Measurements from ENCODE around the gene KCNK2.
"Not testable (repeated sequence)": the region's sequence is repeated elsewhere in the genome, so short reads cannot be mapped to it uniquely, and the experiment has no call there.

KCNK2 gene

DNA sequence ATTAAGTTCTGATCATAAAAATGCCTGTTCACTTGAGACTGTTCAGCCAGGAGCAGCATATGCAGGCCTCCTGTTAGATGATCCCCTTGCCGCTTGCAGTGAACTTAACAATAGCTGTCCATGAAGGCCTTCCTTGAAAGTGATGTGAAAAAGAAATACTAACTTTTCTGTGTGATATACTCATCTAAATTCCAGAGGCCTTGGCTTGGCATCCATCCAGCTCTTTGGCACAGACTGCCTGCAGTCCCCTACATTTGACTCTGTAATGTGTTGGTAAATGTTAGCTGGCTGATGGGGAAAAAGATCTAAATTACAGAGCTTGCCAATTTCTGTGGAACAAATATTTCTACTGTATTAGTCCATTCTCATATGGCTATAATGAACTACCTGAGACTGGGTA is 73.7 kb downstream of the KCNK2 start:
- no peak for DNase-seq (ENCODE audit: extremely low spot score)
- ChIA-PET CTCF (interaction anchor here (1.4 kb wide), 1 partner anchor 10 kb away, joined by 3 read pairs; no protein-coding TSS in a partner anchor), POLR2A (no interaction called here)
- TF ChIP-seq, protein P1, sequence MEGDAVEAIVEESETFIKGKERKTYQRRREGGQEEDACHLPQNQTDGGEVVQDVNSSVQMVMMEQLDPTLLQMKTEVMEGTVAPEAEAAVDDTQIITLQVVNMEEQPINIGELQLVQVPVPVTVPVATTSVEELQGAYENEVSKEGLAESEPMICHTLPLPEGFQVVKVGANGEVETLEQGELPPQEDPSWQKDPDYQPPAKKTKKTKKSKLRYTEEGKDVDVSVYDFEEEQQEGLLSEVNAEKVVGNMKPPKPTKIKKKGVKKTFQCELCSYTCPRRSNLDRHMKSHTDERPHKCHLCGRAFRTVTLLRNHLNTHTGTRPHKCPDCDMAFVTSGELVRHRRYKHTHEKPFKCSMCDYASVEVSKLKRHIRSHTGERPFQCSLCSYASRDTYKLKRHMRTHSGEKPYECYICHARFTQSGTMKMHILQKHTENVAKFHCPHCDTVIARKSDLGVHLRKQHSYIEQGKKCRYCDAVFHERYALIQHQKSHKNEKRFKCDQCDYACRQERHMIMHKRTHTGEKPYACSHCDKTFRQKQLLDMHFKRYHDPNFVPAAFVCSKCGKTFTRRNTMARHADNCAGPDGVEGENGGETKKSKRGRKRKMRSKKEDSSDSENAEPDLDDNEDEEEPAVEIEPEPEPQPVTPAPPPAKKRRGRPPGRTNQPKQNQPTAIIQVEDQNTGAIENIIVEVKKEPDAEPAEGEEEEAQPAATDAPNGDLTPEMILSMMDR (IDR thresholded peaks at IDR 0.05; ENCODE audit: control extremely low read depth, extremely low read depth, low read depth, missing control alignments): no peak

DNA sequence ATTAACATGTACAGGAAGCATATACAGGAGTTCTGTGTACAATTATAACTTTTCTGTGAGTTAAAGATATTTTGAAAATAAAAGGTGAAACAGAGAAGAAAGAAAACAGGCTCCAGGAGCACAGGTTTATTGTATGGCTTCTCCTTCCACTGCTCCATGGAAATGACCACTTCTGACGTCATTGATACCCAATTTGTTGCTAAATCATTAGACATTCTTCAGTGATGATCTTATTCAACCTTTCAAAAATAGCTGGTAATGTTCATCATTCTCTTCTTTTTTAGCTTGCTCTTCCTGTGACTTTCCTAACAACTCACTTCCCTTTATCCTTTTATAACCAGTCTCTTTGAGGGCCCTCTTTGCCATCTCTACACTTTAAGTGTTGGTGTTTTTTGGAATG is 77.8 kb downstream of the KCNK2 start:
- no peak for DNase-seq (ENCODE audit: extremely low spot score)
- ChIA-PET CTCF (interaction anchor here (0.8 kb wide), 1 partner anchor 17 kb away, joined by 3 read pairs; no protein-coding TSS in a partner anchor), POLR2A (no interaction called here)
- TF ChIP-seq, protein P1 (IDR thresholded peaks at IDR 0.05; ENCODE audit: control extremely low read depth, extremely low read depth, low read depth, missing control alignments): no peak

DNA sequence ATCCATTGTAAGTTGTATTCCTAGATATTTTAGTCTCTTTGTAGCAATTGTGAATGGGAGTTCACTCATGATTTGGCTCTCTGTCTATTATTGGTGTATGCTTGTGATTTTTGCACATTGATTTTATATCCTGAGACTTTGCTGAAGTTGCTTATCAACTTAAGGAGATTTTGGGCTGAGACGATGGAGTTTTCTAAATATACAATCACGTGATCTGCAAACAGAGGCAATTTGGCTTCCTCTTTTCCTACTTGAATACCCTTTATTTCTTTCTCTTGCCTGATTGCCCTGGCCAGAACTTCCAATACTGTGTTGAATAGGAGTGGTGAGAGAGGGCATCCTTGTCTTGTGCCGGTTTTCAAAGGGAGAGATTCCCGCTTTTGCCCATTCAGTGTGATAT is 80.6 kb downstream of the KCNK2 start:
- DNase-seq (ENCODE audit: extremely low spot score); CTCF ChIA-PET; POLR2A ChIA-PET: not testable (repeated sequence)

DNA sequence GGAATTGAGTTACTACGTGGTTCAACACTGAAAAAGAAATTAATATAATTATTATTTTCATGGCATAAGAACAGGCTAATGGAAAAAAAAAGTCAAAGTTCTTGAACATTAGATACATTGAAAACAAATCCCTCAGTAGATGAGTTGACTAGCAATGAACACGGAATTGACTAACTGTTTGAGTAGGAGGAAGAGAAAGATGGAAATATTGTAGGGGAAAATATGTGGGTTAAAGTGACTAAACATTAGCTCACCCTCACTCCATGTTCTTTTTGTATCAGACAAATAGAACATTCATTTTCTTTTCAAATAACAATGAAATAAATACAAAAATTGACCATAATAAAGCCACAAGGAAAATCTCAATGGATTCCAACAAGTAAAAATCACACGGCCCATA is 84.3 kb downstream of the KCNK2 start:
- POLR2A ChIA-PET: no interaction called here
- TF ChIP-seq, protein P1 (IDR thresholded peaks at IDR 0.05; ENCODE audit: control extremely low read depth, extremely low read depth, low read depth, missing control alignments): no peak
- CTCF ChIA-PET: no interaction called here
- no peak for DNase-seq (ENCODE audit: extremely low spot score)

DNA sequence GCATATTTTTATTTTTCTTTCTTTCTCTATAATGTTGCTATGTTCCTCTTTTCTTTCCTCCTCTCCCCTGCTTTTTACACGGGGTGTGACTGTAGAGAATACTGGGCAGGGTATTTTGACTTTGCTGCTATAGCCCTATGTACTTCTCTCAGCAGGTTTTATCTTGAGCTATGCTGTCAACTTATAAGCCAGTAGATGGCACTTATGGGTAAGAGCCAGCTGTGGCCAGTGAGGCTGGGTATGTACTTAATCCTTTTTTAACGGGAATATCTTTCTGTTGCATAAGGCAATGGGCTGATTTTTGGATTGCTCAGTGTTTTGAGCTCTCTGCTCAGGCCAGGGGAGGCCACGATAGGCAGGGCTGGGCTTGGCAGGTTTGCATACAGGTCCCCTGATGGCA is 99.0 kb downstream of the KCNK2 start:
- ChIA-PET CTCF (interaction anchor here (0.7 kb wide), 1 partner anchor 91 kb away, joined by 3 read pairs; no protein-coding TSS in a partner anchor), POLR2A (no interaction called here)
- TF ChIP-seq, protein P1 (IDR thresholded peaks at IDR 0.05; ENCODE audit: control extremely low read depth, extremely low read depth, low read depth, missing control alignments): no peak
- no peak for DNase-seq (ENCODE audit: extremely low spot score)

DNA sequence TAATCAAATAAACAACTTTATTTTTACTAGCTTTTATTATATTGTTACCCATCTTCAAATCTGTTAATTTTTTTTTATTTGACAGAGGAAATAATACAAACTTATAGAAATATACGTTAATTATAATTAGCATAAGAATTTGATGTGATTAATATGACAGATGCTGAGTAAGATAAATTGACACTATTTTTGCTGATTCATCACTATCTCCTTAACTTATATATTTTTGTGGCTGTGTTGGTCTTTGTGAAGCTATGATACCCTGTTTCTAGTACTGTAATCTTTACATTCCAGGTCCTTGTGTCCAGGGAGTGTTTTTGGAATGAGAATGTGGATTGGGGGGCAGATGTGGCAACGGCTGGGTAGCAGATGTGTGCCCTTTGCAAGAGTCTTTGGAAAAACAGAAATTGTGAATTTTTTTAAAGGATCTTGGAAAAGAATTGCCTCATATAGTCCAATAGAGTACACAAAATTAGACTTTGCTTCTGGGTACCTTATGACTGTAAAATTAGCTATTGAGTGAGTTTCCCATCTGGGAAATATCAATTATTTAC is 102.6 kb downstream of the KCNK2 start:
- TF ChIP-seq, protein P1 (IDR thresholded peaks at IDR 0.05; ENCODE audit: control extremely low read depth, extremely low read depth, low read depth, missing control alignments): no peak
- ChIA-PET CTCF (interaction anchor here (0.8 kb wide), 1 partner anchor 20 kb away, joined by 3 read pairs; no protein-coding TSS in a partner anchor), POLR2A (no interaction called here)
- DNase-seq (ENCODE audit: extremely low spot score): no peak

DNA sequence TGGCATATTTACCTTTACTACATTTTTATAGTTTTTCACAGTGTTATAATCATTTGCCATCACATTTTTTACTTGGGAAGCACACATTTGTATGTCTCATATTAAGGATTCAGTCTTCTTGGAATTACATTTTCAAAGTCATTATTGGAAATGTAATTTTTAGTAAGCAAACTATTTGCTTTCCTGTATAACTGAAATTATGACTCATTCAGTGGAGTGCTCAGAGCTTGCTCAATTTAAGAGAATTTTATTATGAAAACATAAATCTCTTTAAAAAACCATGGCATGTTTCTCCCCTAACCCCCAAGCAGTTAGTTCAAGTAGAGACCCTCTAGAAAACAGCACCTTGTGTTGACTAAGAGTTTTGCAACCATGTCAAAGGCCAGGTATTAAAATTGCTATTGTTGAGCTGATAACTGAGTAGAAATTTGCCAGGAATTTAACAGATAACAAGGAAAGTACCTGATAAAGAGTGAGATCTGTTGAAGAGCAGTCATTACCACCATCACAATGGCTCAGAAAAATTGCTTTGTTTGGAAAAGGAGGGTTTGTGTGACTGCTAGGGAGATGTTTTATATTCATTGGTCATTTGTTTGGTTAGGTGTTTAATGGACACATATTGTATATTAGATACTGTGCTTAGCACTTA is 105.9 kb downstream of the KCNK2 start:
- CTCF ChIA-PET: no interaction called here
- POLR2A ChIA-PET: no interaction called here
- DNase-seq (ENCODE audit: extremely low spot score): no peak
- TF ChIP-seq, protein P1 (IDR thresholded peaks at IDR 0.05; ENCODE audit: control extremely low read depth, extremely low read depth, low read depth, missing control alignments): no peak
